ENCODE measurements around the gene TMEM74B.

- no peak for TF ChIP-seq POLR2A (IDR thresholded peaks at IDR 0.05; ENCODE audit: low read length)
- no peak for TF ChIP-seq GATA1 (IDR thresholded peaks at IDR 0.05; ENCODE audit: low read depth, low read length)
These were observed 47.7 kb upstream of the TMEM74B start for GRCh38 chr20:1232286-1233111.

All from erythroblast (primary cell).